Neural crest cell (in vitro differentiated cells): ENCODE measurements around the gene HOGA1. TPM values are rescaled to one million over a fixed set of nuclear protein-coding genes. Genes with fewer than 3 reads are reported as not detected.

Experiments used
- DNase-seq: peaks from one replicate; pipeline ENCODE4 v3.0.0; 2021; ENCODE audit warnings: low read depth, mixed read lengths, low spot score
- H3K27ac Mint-ChIP-seq: one replicate; pipeline ENCODE4 v1.8.0; 2021; ENCODE audit warnings: mild to moderate bottlenecking, mixed read lengths; ENCODE audit not compliant: unreplicated experiment
- H3K27me3 Mint-ChIP-seq: 2 replicates; pipeline ENCODE4 v1.8.0; 2021; ENCODE audit warnings: low read depth, mild to moderate bottlenecking, mixed read lengths
- H3K36me3 Mint-ChIP-seq: 2 replicates; pipeline ENCODE4 v1.8.0; 2021; ENCODE audit warnings: low read depth, mild to moderate bottlenecking, mixed read lengths
- H3K4me1 Mint-ChIP-seq: 2 replicates; pipeline ENCODE4 v1.8.0; 2021; ENCODE audit warnings: mixed read lengths
- H3K4me3 Mint-ChIP-seq: one replicate; pipeline ENCODE4 v1.8.0; 2021; ENCODE audit warnings: mild to moderate bottlenecking, mixed read lengths
- H3K9me3 Mint-ChIP-seq: 2 replicates; pipeline ENCODE4 v1.8.0; 2021; ENCODE audit warnings: mixed read lengths
- CTCF ChIP-seq: fragments of 200-600 bp; sonication (generic); conservative IDR thresholded peaks from 2 replicates; pipeline ENCODE4 v1.5.0; 2021; ENCODE audit warnings: antibody characterized with exemption, mild to moderate bottlenecking
- total RNA-seq: library from RNA; stranded (reverse); gene quantifications from 2 replicates; pipeline ENCODE4 v1.2.1, GENCODE V29; 2021

The HOGA1 gene
- total RNA-seq, 1 donor from 2014 or later: 0.23 TPM

GRCh38 chr10:97596101-97597082 is 12.2 kb downstream of the HOGA1 start:
- Mint-ChIP-seq H3K27ac (no peak overlapping the region), H3K9me3 (no peaks in the 10 kb centered on the region), H3K36me3 (no peaks in the 10 kb centered on the region), H3K27me3 (no peaks in the 10 kb centered on the region), H3K4me1 (no peaks in the 10 kb centered on the region), H3K4me3 (no peak overlapping the region)
- DNase-seq: no peak
- no peak for TF ChIP-seq CTCF

GRCh38 chr10:97597778-97598177 is 13.6 kb downstream of the HOGA1 start:
- DNase-seq: no peak
- Mint-ChIP-seq H3K36me3 (no peaks in the 10 kb centered on the region), H3K4me1 (no peaks in the 10 kb centered on the region), H3K27ac (no peak overlapping the region), H3K27me3 (no peaks in the 10 kb centered on the region), H3K4me3 (no peak overlapping the region), H3K9me3 (no peaks in the 10 kb centered on the region)
- TF ChIP-seq CTCF: no peak

DNA sequence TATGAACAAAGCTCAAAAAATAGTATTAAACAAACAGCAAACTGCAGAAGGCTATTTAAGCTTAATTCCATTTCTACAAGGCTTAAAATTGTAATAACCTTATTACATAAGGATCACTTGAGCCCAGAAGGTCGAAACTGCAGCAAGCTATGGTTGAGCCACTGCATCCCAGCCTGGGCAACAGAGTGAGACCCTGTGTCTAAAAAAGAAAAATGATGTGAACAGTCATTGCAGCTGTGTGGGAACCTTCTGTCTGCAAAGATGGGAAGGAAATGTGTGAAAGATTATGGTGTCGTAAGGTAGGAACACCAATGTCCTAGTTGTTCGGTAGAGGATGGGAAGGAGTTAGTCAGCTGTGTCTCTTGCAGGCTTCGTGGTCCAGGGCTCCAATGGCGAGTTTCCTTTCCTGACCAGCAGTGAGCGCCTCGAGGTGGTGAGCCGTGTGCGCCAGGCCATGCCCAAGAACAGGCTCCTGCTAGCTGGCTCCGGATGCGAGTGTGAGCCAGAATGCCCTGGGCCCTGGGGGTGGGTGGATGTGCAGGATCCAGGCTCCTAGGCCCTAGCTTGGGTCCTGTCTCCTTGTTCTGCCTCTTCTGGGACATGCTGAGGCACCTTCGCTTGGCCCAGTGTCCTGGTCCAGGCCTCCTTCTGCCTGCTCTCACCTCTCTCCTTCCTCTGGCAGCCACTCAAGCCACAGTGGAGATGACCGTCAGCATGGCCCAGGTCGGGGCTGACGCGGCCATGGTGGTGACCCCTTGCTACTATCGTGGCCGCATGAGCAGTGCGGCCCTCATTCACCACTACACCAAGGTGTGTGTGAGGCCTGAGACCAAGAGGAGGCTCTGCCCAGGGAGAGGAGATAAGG is 14.4 kb downstream of the HOGA1 start:
- Mint-ChIP-seq H3K4me1 (no peaks in the 10 kb centered on the region), H3K9me3 (no peaks in the 10 kb centered on the region), H3K27ac (no peak overlapping the region), H3K36me3 (no peaks in the 10 kb centered on the region), H3K27me3 (no peaks in the 10 kb centered on the region), H3K4me3 (no peak overlapping the region)
- no peak for DNase-seq
- TF ChIP-seq CTCF: no peak

DNA sequence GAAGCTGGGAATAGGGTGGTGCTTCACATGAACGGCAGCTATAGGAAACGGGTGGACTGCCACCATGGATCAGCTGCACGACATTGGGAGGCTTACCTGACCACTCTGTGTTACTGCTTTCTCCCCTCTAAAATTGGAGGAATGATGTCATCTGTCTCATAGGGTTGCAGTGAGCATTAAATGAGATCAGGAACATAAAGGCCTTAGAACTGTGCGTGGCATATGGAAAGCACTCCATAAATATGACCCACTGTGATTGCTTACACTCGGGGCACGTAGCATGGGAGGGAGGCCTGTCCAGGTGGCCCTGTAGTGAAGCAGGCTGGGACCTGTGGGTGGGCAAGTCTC is 15.1 kb downstream of the HOGA1 start:
- no peaks in the 10 kb centered on the region for H3K27me3 Mint-ChIP-seq
- TF ChIP-seq CTCF: no peak
- H3K9me3 Mint-ChIP-seq: no peaks in the 10 kb centered on the region
- H3K4me3 Mint-ChIP-seq: no peak overlapping the region
- no peaks in the 10 kb centered on the region for H3K36me3 Mint-ChIP-seq
- H3K4me1 Mint-ChIP-seq: no peaks in the 10 kb centered on the region
- H3K27ac Mint-ChIP-seq: no peak overlapping the region
- DNase-seq: no peak

- Mint-ChIP-seq H3K27ac (no peak overlapping the region), H3K36me3 (no peaks in the 10 kb centered on the region), H3K9me3 (no peaks in the 10 kb centered on the region), H3K4me1 (no peaks in the 10 kb centered on the region), H3K27me3 (no peaks in the 10 kb centered on the region), H3K4me3 (no peak overlapping the region)
- no peak for DNase-seq
- TF ChIP-seq CTCF: no peak
Measured at GRCh38 chr10:97600616-97601015, 16.4 kb downstream of the HOGA1 start.
